IMR-90 (cell line): ENCODE measurements around the gene MAML3.

Source experiments
- BHLHE40 ChIP-seq: fragments of 150-350 bp; IDR thresholded peaks from 2 replicates; pipeline ENCODE4 v1.6.1; 2016; ENCODE audit warnings: mild to moderate bottlenecking, low read depth, low read length
- CHD1 ChIP-seq: IDR thresholded peaks from 2 replicates; pipeline ENCODE4 v1.6.1; 2012; ENCODE audit warnings: low read depth, low read length, improper control_type of control experiment
- CTCF ChIP-seq: conservative IDR thresholded peaks from 2 replicates; pipeline ENCODE4 v1.5.1; 2012; ENCODE audit warnings: mild to moderate bottlenecking, low read depth, low read length, improper control_type of control experiment
- MAFK ChIP-seq: IDR thresholded peaks from 2 replicates; pipeline ENCODE4 v1.6.1; 2012; ENCODE audit warnings: low read depth, low read length, improper control_type of control experiment
- POLR2A ChIP-seq: IDR thresholded peaks from 2 replicates; pipeline ENCODE4 v1.6.1; 2012; ENCODE audit warnings: mild to moderate bottlenecking, low read depth, low read length
- SMC3 ChIP-seq: fragments of 150-350 bp; IDR thresholded peaks from 2 replicates; pipeline ENCODE4 v1.6.1; 2016; ENCODE audit warnings: low read depth, mild to moderate bottlenecking, antibody characterized with exemption, low read length, moderate library complexity
- USF2 ChIP-seq: fragments of 150-350 bp; IDR thresholded peaks from 2 replicates; pipeline ENCODE4 v1.6.1; 2017; ENCODE audit warnings: mild to moderate bottlenecking, antibody characterized with exemption, low read length, low read depth

GRCh38 chr4:139672732-139673131, 481.3 kb downstream of the MAML3 start:
- TF ChIP-seq CTCF (no peak), POLR2A (no peak), SMC3 (no peak), BHLHE40 (no peak), MAFK (no peak), USF2 (no peak), CHD1 (no peak)
